ENCODE measurements around the gene SLC25A1. TPM values are rescaled to one million over a fixed set of nuclear protein-coding genes. Genes with fewer than 3 reads are reported as not detected.

SLC25A1 gene
- total and polyA plus RNA-seq, 2 of the 8 experiments (the other 6 are each of a cell fraction or from before 2014, with no cell fraction given): 110 to 148 TPM

DNA sequence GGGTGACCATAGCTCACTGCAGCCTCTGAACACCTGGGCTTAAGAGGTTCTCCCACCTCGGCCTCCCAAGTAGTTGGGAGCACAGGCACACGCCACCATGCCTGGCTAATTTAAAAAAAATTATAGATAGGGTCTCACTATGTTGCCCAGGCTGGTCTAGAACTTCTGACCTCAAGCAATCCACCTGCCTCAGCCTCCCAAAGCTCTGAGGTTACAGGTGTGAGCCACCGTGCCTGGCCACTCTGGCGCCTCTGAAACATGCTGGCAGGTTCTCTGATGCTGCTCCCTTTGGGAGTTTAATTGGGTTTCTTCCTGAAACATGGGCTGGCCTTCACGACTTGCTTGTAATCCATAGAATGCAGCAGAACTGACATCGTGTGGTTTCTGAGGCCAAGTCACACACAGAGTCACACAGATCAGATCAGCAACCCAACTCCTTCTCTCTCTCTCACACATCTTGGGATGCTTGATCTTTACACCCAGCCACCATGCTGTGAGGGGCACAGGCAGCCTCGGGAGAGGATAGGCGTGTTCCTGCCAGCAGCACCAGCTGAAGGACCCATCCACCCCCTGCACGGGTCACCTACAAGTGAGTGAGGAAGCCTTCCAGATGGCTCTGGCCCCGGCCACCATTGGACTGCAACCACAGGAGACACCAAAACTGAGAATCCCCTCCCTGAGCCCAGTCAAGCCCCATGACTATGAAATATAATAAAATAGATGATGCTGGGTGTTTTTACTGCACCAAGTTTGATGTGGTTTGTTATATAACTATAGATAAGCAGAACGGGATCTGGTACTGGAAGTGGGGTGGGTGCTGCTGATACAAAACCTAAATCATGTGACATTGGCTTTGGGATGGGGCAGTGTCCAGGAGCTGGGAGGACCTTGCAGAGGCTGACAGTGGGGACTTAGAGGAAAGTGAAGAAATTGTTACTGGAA is 25.3 kb downstream of the SLC25A1 start (continued):
- TF ChIP-seq ASH2L (IDR thresholded peaks at IDR 0.05; ENCODE audit: low read length): no peak
- TF ChIP-seq SP2 (IDR thresholded peaks at IDR 0.05; ENCODE audit: low read length): no peak
- no peak for TF ChIP-seq NRF1 (IDR thresholded peaks at IDR 0.05; ENCODE audit: low read depth, low read length)
- no peak for TF ChIP-seq POU5F1 (IDR thresholded peaks at IDR 0.05; ENCODE audit: low read depth, low read length)
- TF ChIP-seq, protein P1, sequence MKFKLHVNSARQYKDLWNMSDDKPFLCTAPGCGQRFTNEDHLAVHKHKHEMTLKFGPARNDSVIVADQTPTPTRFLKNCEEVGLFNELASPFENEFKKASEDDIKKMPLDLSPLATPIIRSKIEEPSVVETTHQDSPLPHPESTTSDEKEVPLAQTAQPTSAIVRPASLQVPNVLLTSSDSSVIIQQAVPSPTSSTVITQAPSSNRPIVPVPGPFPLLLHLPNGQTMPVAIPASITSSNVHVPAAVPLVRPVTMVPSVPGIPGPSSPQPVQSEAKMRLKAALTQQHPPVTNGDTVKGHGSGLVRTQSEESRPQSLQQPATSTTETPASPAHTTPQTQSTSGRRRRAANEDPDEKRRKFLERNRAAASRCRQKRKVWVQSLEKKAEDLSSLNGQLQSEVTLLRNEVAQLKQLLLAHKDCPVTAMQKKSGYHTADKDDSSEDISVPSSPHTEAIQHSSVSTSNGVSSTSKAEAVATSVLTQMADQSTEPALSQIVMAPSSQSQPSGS (IDR thresholded peaks at IDR 0.05; ENCODE audit: low read length): no peak
- TF ChIP-seq SIN3A (conservative IDR thresholded peaks at IDR 0.05 in 1 of 2, IDR thresholded peaks at IDR 0.05 in 1 of 2; ENCODE audit: low read depth in 1 of 2, low read length in 2 of 2): no peak
- no peak for TF ChIP-seq GTF2F1 (IDR thresholded peaks at IDR 0.05; ENCODE audit: borderline replicate concordance, low read depth, low read length)
- no peak for TF ChIP-seq BRCA1 (IDR thresholded peaks at IDR 0.05; ENCODE audit: low read depth, low read length)

Data from H1 (cell line).